Activated naive CD8-positive, alpha-beta T cell treated with anti-CD3 and anti-CD28 coated beads, Interleukin-2, amount 50 U/mL, for 16 hours (primary cell): ENCODE measurements around the gene LEPR.

Experiments
- DNase-seq: peaks from one replicate; pipeline ENCODE4 v3.0.0-alpha.2; 2020; ENCODE audit warnings: low read depth, low spot score

Gene LEPR

GRCh38 chr1:65409816-65410326, 10.6 kb upstream of the LEPR start:
- no peak for DNase-seq

- no peak for DNase-seq
Observed at GRCh38 chr1:65412256-65412983, 8.0 kb upstream of the LEPR start.

- DNase-seq = no peak
Observed at GRCh38 chr1:65412984-65413375, 7.5 kb upstream of the LEPR start.

- no peak for DNase-seq
Observed at GRCh38 chr1:65414538-65414937, 5.9 kb upstream of the LEPR start.

- DNase-seq = no peak
Observed at GRCh38 chr1:65416767-65417166, 3.7 kb upstream of the LEPR start.

- no peak for DNase-seq
Observed at GRCh38 chr1:65417729-65418128, 2.7 kb upstream of the LEPR start.

GRCh38 chr1:65418522-65419185, 1.8 kb upstream of the LEPR start:
- DNase-seq = no peak

GRCh38 chr1:65419681-65420589, 533 bp upstream of the LEPR start:
- DNase-seq = peak; percentile 98

- DNase-seq = no peak
Observed at GRCh38 chr1:65421351-65422025, 1.0 kb downstream of the LEPR start.

- no peak for DNase-seq
Observed at GRCh38 chr1:65422241-65423203, 2.1 kb downstream of the LEPR start.

- no peak for DNase-seq
Observed at GRCh38 chr1:65423884-65424572, 3.6 kb downstream of the LEPR start.

- DNase-seq = no peak
Observed at GRCh38 chr1:65424573-65424889, 4.1 kb downstream of the LEPR start.

GRCh38 chr1:65425006-65425405, 4.5 kb downstream of the LEPR start:
- no peak for DNase-seq

GRCh38 chr1:65425697-65426096, 5.2 kb downstream of the LEPR start:
- no peak for DNase-seq

GRCh38 chr1:65429078-65429477, 8.6 kb downstream of the LEPR start:
- DNase-seq = no peak

GRCh38 chr1:65429806-65430205, 9.3 kb downstream of the LEPR start:
- DNase-seq = no peak

- DNase-seq = no peak
Observed at GRCh38 chr1:65431111-65431705, 10.7 kb downstream of the LEPR start.

- DNase-seq = no peak
Observed at GRCh38 chr1:65432918-65433317, 12.4 kb downstream of the LEPR start.

- no peak for DNase-seq
Observed at GRCh38 chr1:65434255-65434654, 13.8 kb downstream of the LEPR start.

GRCh38 chr1:65434760-65435159, 14.3 kb downstream of the LEPR start:
- no peak for DNase-seq
